ENCODE data around the gene SLX4IP.

Gene SLX4IP

DNA sequence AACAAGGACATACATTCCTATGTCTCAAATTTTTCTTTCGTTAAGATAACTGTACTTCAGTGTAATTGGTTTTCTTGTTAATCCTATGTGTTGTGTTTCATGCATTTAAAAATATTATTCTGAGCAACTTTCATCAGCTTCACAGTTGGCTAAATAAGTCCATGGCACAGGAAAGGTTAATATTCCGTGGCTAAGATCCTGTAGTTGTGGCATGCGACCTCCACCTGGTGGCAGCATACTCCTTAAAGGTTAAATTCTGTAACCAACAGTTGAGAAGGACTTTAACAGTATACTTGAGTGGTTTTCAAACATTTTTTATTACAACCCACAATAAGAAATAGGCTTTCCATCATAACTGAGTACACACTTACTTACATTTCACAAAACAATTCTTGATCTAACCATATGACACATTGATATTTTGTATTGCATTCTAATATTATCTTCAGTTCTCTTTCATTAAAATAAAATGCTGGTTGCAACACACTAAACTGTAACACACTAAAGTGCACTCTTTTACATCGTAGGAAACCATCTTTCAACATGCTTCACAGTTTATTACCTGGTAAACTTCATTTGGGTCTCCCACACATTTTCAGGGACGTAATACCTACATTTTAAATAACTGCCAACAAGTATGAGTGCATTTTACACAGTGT, 118.3 kb downstream of the SLX4IP start:
- DNase-seq: peak; percentile 52 to 70

DNA sequence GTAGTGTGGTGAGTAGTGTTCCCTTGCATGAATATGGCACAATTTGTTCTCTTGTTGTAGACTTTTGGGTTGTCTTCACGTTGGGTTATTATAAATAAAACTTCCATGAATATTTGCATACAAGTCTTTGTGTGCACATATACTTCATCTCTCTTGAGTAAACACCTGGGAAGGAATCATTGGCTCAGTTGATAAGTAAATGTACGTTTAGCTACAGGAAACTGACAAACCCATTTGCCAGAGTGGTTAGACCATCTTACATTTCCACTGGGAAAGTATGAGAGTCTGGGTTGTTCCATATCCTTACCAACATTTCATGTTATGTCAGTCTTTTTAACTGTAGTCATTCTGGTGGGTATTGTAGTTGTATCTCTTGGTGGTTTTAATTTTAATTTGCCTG, 119.2 kb downstream of the SLX4IP start:
- DNase-seq: no peak

DNA sequence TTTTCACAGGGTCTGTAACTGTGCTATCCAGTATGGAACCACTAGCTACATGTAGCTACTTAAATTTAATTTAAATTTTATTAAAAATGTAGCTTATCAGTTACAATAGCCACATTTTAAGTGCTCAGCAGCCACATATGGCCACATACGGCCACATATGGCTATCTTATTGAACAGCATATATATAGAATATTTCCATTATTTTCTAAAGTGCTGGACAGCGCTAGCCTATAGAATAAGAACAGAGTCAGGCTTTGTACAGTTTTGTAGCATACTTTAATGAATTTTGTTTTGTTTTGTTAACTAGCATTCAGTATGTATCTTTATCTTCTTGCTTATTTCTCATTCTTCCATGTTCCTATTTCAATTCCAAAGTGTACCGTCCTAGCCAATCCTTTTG, 120.3 kb downstream of the SLX4IP start:
- DNase-seq: no peak

DNA sequence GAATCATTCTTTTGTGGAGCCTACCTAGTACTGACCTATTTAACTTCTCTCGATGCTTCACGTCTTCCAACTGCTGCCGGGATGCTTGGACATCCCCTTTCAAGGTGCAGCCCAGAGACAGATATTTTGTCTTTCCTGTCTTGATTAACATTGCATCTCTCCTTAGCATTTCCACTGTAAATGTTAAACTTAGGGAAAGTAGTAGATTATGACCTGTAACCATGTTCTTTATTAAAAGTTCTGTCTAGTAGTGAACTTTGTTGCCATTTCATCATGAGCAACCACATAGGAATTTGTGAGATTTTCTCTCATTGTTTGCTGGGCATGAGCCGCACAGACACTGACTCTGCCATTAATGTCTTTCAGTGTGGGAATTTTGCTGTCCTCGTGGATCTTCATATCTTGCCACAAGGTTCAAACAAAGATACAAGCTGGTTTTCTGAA, 120.8 kb downstream of the SLX4IP start:
- DNase-seq: no peak

GRCh38 chr20:10556519-10557083, 121.5 kb downstream of the SLX4IP start:
- no peak for DNase-seq

GRCh38 chr20:10557685-10558084, 122.6 kb downstream of the SLX4IP start:
- DNase-seq: no peak

- no peak for DNase-seq
Observed at GRCh38 chr20:10558635-10559187, 123.6 kb downstream of the SLX4IP start.

DNA sequence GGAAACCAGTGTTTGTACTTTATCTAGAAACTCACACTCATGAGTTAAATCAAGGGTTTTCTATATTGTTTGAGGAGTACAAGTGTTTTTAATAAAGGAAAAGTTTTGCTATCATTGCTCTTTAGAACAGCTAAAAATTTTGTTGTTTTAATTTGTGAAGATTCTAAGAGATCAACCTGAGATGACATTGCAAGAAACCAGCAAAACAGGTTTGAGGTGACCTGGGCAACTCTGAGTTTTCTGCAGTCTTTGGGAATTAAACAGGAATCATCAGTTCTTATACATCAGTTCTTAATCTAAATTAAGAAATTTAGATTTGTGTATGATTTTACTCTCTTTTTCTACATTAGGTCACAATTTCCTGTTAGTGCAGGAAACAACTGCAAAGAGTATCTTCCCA, 124.2 kb downstream of the SLX4IP start:
- no peak for DNase-seq

- DNase-seq: no peak
Observed at GRCh38 chr20:10560686-10561085, 125.6 kb downstream of the SLX4IP start.

DNA sequence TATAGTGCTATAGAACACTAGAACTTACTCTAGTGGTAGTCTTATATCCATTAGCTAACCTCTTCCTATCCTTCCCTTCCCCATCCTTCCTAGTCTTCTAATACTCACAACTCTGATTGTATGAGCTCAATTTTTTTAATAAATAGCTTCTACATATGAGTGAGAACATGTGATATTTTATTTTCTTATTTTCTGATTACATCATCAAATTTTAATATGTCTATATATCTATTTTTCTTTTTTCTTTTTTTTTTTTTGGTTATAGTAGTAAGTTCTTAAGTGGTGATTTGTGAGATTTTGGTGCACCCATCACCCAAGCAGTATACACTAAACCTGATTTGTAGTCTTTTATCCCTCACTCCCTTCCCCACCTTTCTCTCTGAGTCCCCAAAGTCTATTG, 126.2 kb downstream of the SLX4IP start:
- DNase-seq: no peak

DNA sequence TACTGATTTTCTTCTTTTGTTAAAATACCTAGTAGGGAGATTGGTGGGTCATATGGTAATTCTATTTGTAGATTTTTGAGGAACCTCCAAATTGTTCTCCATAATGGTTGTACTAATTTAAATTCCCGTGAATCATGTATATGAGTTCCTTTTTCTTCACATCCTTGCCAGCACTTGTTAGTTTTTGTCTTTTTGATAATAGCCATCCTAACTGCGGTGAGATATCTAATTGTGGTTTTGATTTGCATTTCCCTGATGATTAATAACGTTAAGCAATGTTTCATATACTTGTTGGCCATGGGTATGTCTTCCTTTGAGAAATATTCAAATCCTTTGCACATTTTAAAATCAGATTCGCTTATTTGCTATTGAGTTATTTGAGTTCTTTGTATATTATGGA, 127.8 kb downstream of the SLX4IP start:
- peak in 1 of 2 donors; percentile 16 for DNase-seq

DNA sequence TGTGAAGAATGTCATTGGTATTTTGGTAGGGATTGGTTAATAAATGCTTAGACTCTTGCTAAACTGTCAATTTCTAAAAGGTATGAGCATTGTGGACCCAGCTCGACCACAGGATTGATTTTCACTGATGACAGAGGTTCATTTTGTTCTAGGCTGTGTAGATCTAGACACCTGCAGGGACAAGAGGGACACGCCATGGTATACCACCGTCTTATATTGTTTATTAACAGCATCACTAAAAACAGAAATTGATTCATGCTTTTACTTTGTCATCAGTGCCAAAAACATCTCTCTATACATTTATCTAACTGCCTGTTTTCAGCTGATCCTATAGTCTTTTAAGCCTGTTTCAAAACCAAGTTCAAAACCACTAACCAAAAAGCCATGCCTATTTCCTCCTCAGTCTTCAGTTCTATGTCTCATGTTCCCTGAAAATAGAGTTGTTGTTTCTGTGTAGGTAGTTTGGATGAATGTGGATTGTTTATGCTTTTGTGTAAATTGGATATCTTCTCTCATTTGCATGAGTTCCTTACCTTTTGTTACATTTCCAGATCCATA, 128.9 kb downstream of the SLX4IP start:
- DNase-seq: no peak

GRCh38 chr20:10565191-10565921, 130.3 kb downstream of the SLX4IP start:
- peak; percentile 83 to 89 for DNase-seq

DNA sequence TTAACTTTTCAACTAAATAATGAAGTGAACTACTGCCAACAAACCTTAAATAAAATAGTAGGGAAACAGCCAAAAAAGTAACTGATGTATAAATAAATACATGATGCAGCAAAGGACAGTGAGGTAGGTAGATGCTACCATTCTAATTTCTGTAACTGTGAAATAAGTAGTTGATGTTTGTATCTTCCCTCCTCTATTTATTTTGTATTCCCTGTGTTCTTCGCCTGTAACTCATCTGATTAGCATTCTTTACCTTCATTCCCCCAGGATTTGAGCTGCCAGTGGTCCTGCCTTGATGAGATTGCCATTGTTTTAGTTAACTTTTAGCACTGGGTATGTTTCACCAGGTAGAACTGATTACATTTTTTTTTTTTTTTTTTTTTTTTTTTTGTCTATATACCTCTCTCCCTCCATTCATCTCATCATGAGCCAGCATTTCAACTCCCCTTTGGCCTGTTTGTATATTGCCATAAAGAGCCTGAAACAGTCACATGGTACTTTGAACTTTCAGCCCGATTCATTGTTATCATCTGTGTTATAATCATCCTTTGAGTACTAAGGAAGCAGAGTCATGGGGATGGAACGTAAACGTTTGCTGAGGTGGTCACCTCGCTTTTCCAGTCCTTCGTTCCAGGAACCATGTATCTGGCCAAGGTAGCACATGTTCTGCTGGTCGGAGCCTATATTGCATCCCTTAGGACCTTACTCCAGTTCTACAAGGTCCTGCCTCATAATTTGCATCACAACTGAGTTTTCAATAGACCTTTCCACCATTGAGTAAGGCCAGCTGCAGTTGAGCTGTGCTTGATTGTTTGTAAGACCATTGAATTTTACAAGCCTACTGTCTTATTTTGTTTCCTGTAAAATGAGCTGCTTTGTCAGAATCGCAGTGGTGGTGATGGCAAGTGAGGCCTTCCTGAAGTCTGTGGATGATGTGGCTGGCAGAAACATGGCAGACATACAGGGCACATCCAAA, 131.1 kb downstream of the SLX4IP start:
- DNase-seq: no peak

GRCh38 chr20:10568032-10568431, 132.9 kb downstream of the SLX4IP start:
- DNase-seq: no peak

DNA sequence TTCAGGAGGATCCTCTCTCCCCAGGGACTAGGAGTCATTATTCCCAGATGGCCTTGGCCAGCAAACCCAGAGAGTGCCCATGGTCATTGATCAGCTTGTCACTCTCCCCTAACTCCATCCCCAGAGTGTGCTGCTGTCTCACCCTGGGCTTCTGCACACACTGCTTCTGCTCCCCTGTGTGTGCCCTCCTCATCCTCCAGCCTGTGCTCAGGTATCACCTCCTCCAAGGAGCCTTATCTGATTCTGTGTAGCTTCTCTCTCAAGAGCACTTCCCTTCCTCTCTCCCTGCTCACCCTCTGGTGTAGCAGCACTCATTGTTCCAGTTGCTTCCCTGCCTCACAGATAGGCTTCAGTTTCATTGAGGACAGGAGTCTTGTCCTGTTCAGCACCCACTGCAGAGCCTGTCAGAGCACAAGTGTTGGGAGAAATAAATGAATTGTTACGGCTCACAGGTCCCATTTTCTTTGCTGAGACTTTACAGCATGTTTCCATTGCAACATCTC, 136.3 kb downstream of the SLX4IP start:
- no peak for DNase-seq

- no peak for DNase-seq
Observed at GRCh38 chr20:10572853-10573252, 137.7 kb downstream of the SLX4IP start.

- no peak for DNase-seq
Observed at GRCh38 chr20:10573273-10573950, 138.3 kb downstream of the SLX4IP start.

- DNase-seq: no peak
Observed at GRCh38 chr20:10573951-10574339, 138.8 kb downstream of the SLX4IP start.

GRCh38 chr20:10576411-10577090, 141.4 kb downstream of the SLX4IP start:
- DNase-seq: no peak

DNA sequence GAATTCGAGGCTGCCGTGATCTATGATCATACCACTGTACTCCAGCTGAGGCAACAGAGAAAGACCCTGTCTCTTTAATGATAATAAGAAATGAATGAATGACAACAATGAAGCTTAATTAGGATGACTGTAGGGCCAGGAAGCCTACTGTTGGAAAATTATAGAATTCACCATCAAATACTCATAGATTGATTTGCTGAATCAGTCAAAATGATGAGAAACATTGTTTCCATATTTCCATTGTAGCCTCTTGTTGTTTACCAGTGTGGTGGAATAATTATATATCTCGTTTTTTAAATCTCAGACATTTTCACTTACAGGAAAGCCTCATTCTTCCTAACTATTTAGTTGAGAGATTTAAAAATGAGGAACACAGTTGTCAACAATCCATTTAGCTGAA, 142.5 kb downstream of the SLX4IP start:
- no peak for DNase-seq

Data from inflammatory macrophage treated with lipopolysaccharide for 1 hour (primary cell).